IMR-90 (cell line): Measurements from ENCODE around the gene ATP9B. TPM values are rescaled to one million over a fixed set of nuclear protein-coding genes. Genes with fewer than 3 reads are reported as not detected.

Source experiments
- ATAC-seq: fragments of 200-7000 bp; cut with Tn5 transposase; 2 replicates; pipeline ENCODE4 v1.9.1; 2020; ENCODE audit warnings: low read depth, mild to moderate bottlenecking, moderate library complexity
- BruUV-seq: library from RNA; stranded (reverse); fragments of 400-500 nt; replicated peaks from 2 replicates; lab custom pipeline; 2021; lab: Mats Ljungman, UMichigan
- CTCF ChIA-PET: fragments of 300-600 bp; formaldehyde crosslinking; extraction: SDS; loops from one replicate; lab custom pipeline; 2021; ENCODE audit warnings: antibody characterized with exemption; lab: Yijun Ruan, JAX
- POLR2A ChIA-PET: fragments of 300-600 bp; sonication (Branson Sonifier 250); formaldehyde crosslinking; loops from one replicate; lab custom pipeline; 2022; ENCODE audit warnings: antibody characterized with exemption; ENCODE audit not compliant: unreplicated experiment; lab: Charles Lee
- DNase-seq: peaks from one replicate; pipeline ENCODE4 v3.0.0; 2013
- H2AFZ ChIP-seq: replicated peaks from 2 replicates; pipeline ENCODE3; 2013; ENCODE audit warnings: low read length, mild to moderate bottlenecking; ENCODE audit not compliant: poor library complexity
- H2AK5ac ChIP-seq: 2 replicates; pipeline ENCODE4 v1.6.1; 2013; ENCODE audit warnings: low read depth, low read length, inconsistent platforms
- H2AK9ac ChIP-seq: replicated peaks from 2 replicates; pipeline ENCODE3; 2013; ENCODE audit warnings: mild to moderate bottlenecking, low read depth, low read length, moderate library complexity; ENCODE audit not compliant: poor library complexity
- H2BK120ac ChIP-seq: 2 replicates; pipeline ENCODE4 v1.6.1; 2013; ENCODE audit warnings: low read depth, low read length, inconsistent platforms
- H2BK15ac ChIP-seq: 3 replicates; pipeline ENCODE4 v1.6.1; 2013; ENCODE audit warnings: low read depth, low read length, inconsistent platforms
- H2BK20ac ChIP-seq: 2 replicates; pipeline ENCODE4 v1.6.1; 2013; ENCODE audit warnings: low read depth, mild to moderate bottlenecking, inconsistent platforms, low read length, moderate library complexity
- H2BK5ac ChIP-seq: 2 replicates; pipeline ENCODE4 v1.6.1; 2013; ENCODE audit warnings: mild to moderate bottlenecking, low read depth, low read length, inconsistent platforms; ENCODE audit not compliant: poor library complexity, severe bottlenecking
- H3K14ac ChIP-seq: replicated peaks from 2 replicates; pipeline ENCODE4 v1.6.1; 2013; ENCODE audit warnings: low read depth, low read length, inconsistent platforms
- H3K18ac ChIP-seq: 2 replicates; pipeline ENCODE4 v1.6.1; 2013; ENCODE audit warnings: low read depth, low read length, control low read depth
- H3K23ac ChIP-seq: 2 replicates; pipeline ENCODE4 v1.6.1; 2013; ENCODE audit warnings: low read depth, low read length, inconsistent platforms
- H3K27ac ChIP-seq: 2 replicates; pipeline ENCODE4 v1.5.1; 2013; ENCODE audit warnings: mild to moderate bottlenecking, control low read depth, low read length; ENCODE audit not compliant: insufficient read depth
- H3K27me3 ChIP-seq: 2 replicates; pipeline ENCODE4 v1.6.1; 2013; ENCODE audit warnings: low read length; ENCODE audit not compliant: control insufficient read depth, insufficient read depth
- H3K36me3 ChIP-seq: 2 replicates; pipeline ENCODE4 v1.6.1; 2013; ENCODE audit warnings: low read length, mixed read lengths; ENCODE audit not compliant: control insufficient read depth, insufficient read depth
- H3K4ac ChIP-seq: 2 replicates; pipeline ENCODE4 v1.6.1; 2013; ENCODE audit warnings: low read depth, low read length, inconsistent platforms
- H3K4me1 ChIP-seq: 2 replicates; pipeline ENCODE4 v1.6.1; 2013; ENCODE audit warnings: low read length, mixed read lengths; ENCODE audit not compliant: control insufficient read depth, insufficient read depth
- H3K4me2 ChIP-seq: 2 replicates; pipeline ENCODE4 v1.6.1; 2013; ENCODE audit warnings: low read depth, mild to moderate bottlenecking, control low read depth, low read length, moderate library complexity
- H3K4me3 ChIP-seq: 2 replicates; pipeline ENCODE4 v1.5.1; 2013; ENCODE audit warnings: low read depth, mild to moderate bottlenecking, control low read depth, low read length, moderate library complexity; ENCODE audit not compliant: insufficient read depth
- H3K56ac ChIP-seq: 2 replicates; pipeline ENCODE4 v1.6.1; 2013; ENCODE audit warnings: low read length, inconsistent platforms; ENCODE audit not compliant: insufficient read depth; ENCODE audit errors: extremely low read depth
- H3K79me1 ChIP-seq, 2 experiments: 2 replicates each; pipeline ENCODE4 v1.6.1; 2013; ENCODE audit warnings: low read length in 2 of 2, inconsistent platforms in 1 of 2, low read depth in 1 of 2
- H3K9ac ChIP-seq: 2 replicates; pipeline ENCODE4 v1.6.1; 2013; ENCODE audit warnings: low read depth, low read length, control low read depth
- H3K9me1 ChIP-seq: 2 replicates; pipeline ENCODE4 v1.6.1; 2013; ENCODE audit warnings: low read length, inconsistent platforms; ENCODE audit not compliant: insufficient read depth
- H3K9me3 ChIP-seq: 2 replicates; pipeline ENCODE4 v1.6.1; 2013; ENCODE audit warnings: low read length; ENCODE audit not compliant: control insufficient read depth, insufficient read depth
- H4K20me1 ChIP-seq: 2 replicates; pipeline ENCODE4 v1.6.1; 2013; ENCODE audit warnings: low read length, inconsistent platforms; ENCODE audit not compliant: insufficient read depth
- H4K5ac ChIP-seq: 2 replicates; pipeline ENCODE4 v1.6.1; 2013; ENCODE audit warnings: mild to moderate bottlenecking, low read depth, low read length, control low read depth
- H4K8ac ChIP-seq, 2 experiments: 2 replicates each; pipeline ENCODE4 v1.6.1; 2013; ENCODE audit warnings: low read depth in 2 of 2, low read length in 2 of 2, control low read depth in 1 of 2, inconsistent platforms in 1 of 2
- H4K91ac ChIP-seq: 2 replicates; pipeline ENCODE4 v1.6.1; 2013; ENCODE audit warnings: low read depth, low read length, inconsistent platforms; ENCODE audit not compliant: insufficient read depth
- CEBPB ChIP-seq: IDR thresholded peaks from 2 replicates; pipeline ENCODE4 v1.6.1; 2012; ENCODE audit warnings: low read depth, low read length, improper control_type of control experiment
- FOS ChIP-seq: fragments of 150-350 bp; IDR thresholded peaks from 2 replicates; pipeline ENCODE4 v1.6.1; 2016; ENCODE audit warnings: low read depth, low read length
- MAFK ChIP-seq: IDR thresholded peaks from 2 replicates; pipeline ENCODE4 v1.6.1; 2012; ENCODE audit warnings: low read depth, low read length, improper control_type of control experiment
- MXI1 ChIP-seq: IDR thresholded peaks from 2 replicates; pipeline ENCODE4 v1.6.1; 2012; ENCODE audit warnings: low read depth, mild to moderate bottlenecking, low read length, moderate library complexity, borderline replicate concordance
- RAD21 ChIP-seq: IDR thresholded peaks from 2 replicates; pipeline ENCODE4 v1.6.1; 2012; ENCODE audit warnings: low read length, improper control_type of control experiment
- RFX5 ChIP-seq: IDR thresholded peaks from 2 replicates; pipeline ENCODE4 v1.8.0; 2012; ENCODE audit warnings: low read depth, mild to moderate bottlenecking, low read length, moderate library complexity
- WGBS, 2 experiments: methylation state at CpG; one replicate each; pipeline versions ENCODE4 v1.1.5 to v1.1.7; 2013; ENCODE audit warnings: missing lambda C conversion rate in 2 of 2; ENCODE audit not compliant: insufficient read length in 1 of 2; ENCODE audit errors: extremely low coverage in 2 of 2; 5-methylcytosine and 5-hydroxymethylcytosine counted together
- dilution Hi-C: fragments of 300-500 bp; cut with HindIII; formaldehyde crosslinking; loops from one replicate; pipeline ENCODE4 v1.14.3; 2018; ENCODE audit warnings: low sequenced_read_pairs; ENCODE audit not compliant: unreplicated experiment
- in situ Hi-C: fragments of 300-500 bp; cut with MboI; formaldehyde crosslinking; loops from 3 replicates; pipeline ENCODE4 v1.14.3; 2019; ENCODE audit warnings: low sequenced_read_pairs, inconsistent platforms, mixed read lengths
- intact Hi-C: fragments of 100-400 bp; cut with micrococcal nuclease; formaldehyde crosslinking; loops from 2 replicates; pipeline ENCODE4 v1.10.0; 2022
- polyA plus RNA-seq, 3 experiments: library from polyadenylated mRNA; depleted of rRNA; stranded (reverse); fragments of >200 nt; gene quantifications; 2 replicates each; pipeline ENCODE4 v1.2.3, GENCODE V29; 2012; ENCODE audit warnings: low replicate concordance in 1 of 3
- total RNA-seq: library from RNA; depleted of rRNA; stranded (reverse); fragments of >200 nt; gene quantifications from 2 replicates; pipeline ENCODE4 v1.2.3, GENCODE V29; 2012
- TF ChIP-seq, protein P1 (sequence below): fragments of 150-350 bp; IDR thresholded peaks from 2 replicates; pipeline ENCODE4 v1.6.1; 2017; ENCODE audit warnings: mild to moderate bottlenecking, antibody characterized with exemption, low read length, low read depth
- TF ChIP-seq, protein P2 (sequence below): fragments of 150-350 bp; IDR thresholded peaks from 2 replicates; pipeline ENCODE4 v1.6.1; 2016; ENCODE audit warnings: low read depth, mild to moderate bottlenecking, low read length, moderate library complexity, borderline replicate concordance

The ATP9B gene
- total and polyA plus RNA-seq, 2 of the 4 experiments (the other 2 are of a cell fraction), result 11.0 to 11.5 TPM

GRCh38 chr18:79204889-79205807, 136.0 kb downstream of the ATP9B start:
- in situ Hi-C loops (no loop called here), intact Hi-C loops (no loop called here), dilution Hi-C loops (no loop called here)
- H2AFZ ChIP-seq, result no peak overlapping the region
- DNase-seq, result no peak
- no peaks in the 10 kb centered on the region for H3K27me3 ChIP-seq
- ATAC-seq, result no peak
- H4K91ac ChIP-seq, result no peak overlapping the region
- H2BK5ac ChIP-seq, result no peak overlapping the region
- H2AK5ac ChIP-seq, result no peak overlapping the region
- H3K4me1 ChIP-seq, result no peaks in the 10 kb centered on the region; the same call in 1 of the 2 replicates
- no peak overlapping the region for H4K5ac ChIP-seq
- no peak overlapping the region for H3K4me2 ChIP-seq
- no peak for TF ChIP-seq RFX5
- no peak for TF ChIP-seq CEBPB
- TF ChIP-seq, protein P1, sequence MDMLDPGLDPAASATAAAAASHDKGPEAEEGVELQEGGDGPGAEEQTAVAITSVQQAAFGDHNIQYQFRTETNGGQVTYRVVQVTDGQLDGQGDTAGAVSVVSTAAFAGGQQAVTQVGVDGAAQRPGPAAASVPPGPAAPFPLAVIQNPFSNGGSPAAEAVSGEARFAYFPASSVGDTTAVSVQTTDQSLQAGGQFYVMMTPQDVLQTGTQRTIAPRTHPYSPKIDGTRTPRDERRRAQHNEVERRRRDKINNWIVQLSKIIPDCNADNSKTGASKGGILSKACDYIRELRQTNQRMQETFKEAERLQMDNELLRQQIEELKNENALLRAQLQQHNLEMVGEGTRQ, result no peak
- TF ChIP-seq, protein P2, sequence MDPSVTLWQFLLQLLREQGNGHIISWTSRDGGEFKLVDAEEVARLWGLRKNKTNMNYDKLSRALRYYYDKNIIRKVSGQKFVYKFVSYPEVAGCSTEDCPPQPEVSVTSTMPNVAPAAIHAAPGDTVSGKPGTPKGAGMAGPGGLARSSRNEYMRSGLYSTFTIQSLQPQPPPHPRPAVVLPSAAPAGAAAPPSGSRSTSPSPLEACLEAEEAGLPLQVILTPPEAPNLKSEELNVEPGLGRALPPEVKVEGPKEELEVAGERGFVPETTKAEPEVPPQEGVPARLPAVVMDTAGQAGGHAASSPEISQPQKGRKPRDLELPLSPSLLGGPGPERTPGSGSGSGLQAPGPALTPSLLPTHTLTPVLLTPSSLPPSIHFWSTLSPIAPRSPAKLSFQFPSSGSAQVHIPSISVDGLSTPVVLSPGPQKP, result no peak
- no peak for TF ChIP-seq RAD21
- TF ChIP-seq FOS, result no peak
- TF ChIP-seq MXI1, result no peak
- TF ChIP-seq MAFK, result no peak
- BruUV-seq, result no TSS peak
- H2BK120ac ChIP-seq, result no peak overlapping the region
- no peak overlapping the region for H3K56ac ChIP-seq
- H2BK15ac ChIP-seq, result no peak overlapping the region
- no peaks in the 10 kb centered on the region for H4K20me1 ChIP-seq
- no peak overlapping the region for H3K4ac ChIP-seq
- no peak overlapping the region for H2AK9ac ChIP-seq
- no peak overlapping the region for H3K14ac ChIP-seq
- no peak overlapping the region for H3K4me3 ChIP-seq
- no peak overlapping the region for H3K9ac ChIP-seq
- ChIA-PET POLR2A (no interaction called here), CTCF (no interaction called here)
- no CpG with 5 or more reads among the region's 13 CpGs for WGBS, 2 experiments
- H3K23ac ChIP-seq, result no peak overlapping the region
- H3K79me1 ChIP-seq, result no peaks in the 10 kb centered on the region
- no peak overlapping the region for H4K8ac ChIP-seq
- H3K9me3 ChIP-seq, result no peaks in the 10 kb centered on the region
- no peak overlapping the region for H3K18ac ChIP-seq
- peaks cover 10% of the 10 kb centered on the region for H3K36me3 ChIP-seq
- H3K9me1 ChIP-seq, result peaks cover 5% of the 10 kb centered on the region; the same call in 1 of the 2 replicates
- H2BK20ac ChIP-seq, result no peak overlapping the region
- H3K27ac ChIP-seq, result no peak overlapping the region
